ENCODE measurements around the gene IFT27.

DNA sequence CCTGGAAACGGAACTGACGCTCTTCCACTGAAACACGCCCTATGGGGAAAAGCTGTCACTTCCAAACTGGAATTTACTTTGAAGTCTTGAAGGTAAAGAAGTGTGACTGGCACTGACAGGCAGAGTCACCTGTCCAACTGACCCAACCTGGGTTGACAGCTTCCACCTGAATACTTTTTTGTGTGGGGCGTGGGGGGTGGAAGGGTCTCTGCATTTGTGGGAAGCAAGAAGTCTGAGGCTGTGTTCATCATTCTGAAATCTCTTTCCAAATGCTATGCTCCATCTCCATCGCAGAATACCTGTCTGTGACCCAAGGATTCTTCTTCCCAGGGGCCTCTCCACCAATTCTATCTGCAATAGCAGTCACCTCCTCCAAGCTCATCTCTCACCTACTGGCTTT lies 7.8 kb downstream of the IFT27 start:
- TF ChIP-seq GATA2 (IDR thresholded peaks at IDR 0.05; ENCODE audit: low read depth, low read length) (no peak), GATA3 (IDR thresholded peaks at IDR 0.05; ENCODE audit: low read depth, low read length) (no peak)
